Measurements from ENCODE around the gene DAG1.

Gene DAG1

GRCh38 chr3:49566312-49566711, 96.2 kb downstream of the DAG1 start:
- no peak for ATAC-seq
- no peak for TF ChIP-seq ZNF70 (CRISPR knock-in tag; IDR thresholded peaks at IDR 0.05)
- TF ChIP-seq TSHZ2 (CRISPR knock-in tag; IDR thresholded peaks at IDR 0.05) = no peak
- no peak for TF ChIP-seq ISL1 (CRISPR knock-in tag; IDR thresholded peaks at IDR 0.05)
- TF ChIP-seq, protein P1, sequence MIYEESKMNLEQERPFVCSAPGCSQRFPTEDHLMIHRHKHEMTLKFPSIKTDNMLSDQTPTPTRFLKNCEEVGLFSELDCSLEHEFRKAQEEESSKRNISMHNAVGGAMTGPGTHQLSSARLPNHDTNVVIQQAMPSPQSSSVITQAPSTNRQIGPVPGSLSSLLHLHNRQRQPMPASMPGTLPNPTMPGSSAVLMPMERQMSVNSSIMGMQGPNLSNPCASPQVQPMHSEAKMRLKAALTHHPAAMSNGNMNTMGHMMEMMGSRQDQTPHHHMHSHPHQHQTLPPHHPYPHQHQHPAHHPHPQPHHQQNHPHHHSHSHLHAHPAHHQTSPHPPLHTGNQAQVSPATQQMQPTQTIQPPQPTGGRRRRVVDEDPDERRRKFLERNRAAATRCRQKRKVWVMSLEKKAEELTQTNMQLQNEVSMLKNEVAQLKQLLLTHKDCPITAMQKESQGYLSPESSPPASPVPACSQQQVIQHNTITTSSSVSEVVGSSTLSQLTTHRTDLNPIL (CRISPR knock-in tag; IDR thresholded peaks at IDR 0.05; ENCODE audit: low read depth) = no peak
- no peak for TF ChIP-seq ZFP3 (CRISPR knock-in tag; IDR thresholded peaks at IDR 0.05)
- TF ChIP-seq TOX (CRISPR knock-in tag; IDR thresholded peaks at IDR 0.05; ENCODE audit: borderline replicate concordance) = no peak
- no peak for TF ChIP-seq CSDC2 (CRISPR knock-in tag; IDR thresholded peaks at IDR 0.05)
- TF ChIP-seq PPARA (CRISPR knock-in tag; IDR thresholded peaks at IDR 0.05; ENCODE audit: borderline replicate concordance) = no peak
- no peak for TF ChIP-seq BACH2 (CRISPR knock-in tag; IDR thresholded peaks at IDR 0.05; ENCODE audit: borderline replicate concordance)
- no peak for TF ChIP-seq ARNTL (CRISPR knock-in tag; IDR thresholded peaks at IDR 0.05; ENCODE audit: borderline replicate concordance, low read depth)
- no peak for TF ChIP-seq ZC3H10 (CRISPR knock-in tag; IDR thresholded peaks at IDR 0.05)
- TF ChIP-seq ESRRG (CRISPR knock-in tag; IDR thresholded peaks at IDR 0.05) = no peak
- TF ChIP-seq ZNF8 (CRISPR knock-in tag; IDR thresholded peaks at IDR 0.05) = no peak
- TF ChIP-seq, protein P2, sequence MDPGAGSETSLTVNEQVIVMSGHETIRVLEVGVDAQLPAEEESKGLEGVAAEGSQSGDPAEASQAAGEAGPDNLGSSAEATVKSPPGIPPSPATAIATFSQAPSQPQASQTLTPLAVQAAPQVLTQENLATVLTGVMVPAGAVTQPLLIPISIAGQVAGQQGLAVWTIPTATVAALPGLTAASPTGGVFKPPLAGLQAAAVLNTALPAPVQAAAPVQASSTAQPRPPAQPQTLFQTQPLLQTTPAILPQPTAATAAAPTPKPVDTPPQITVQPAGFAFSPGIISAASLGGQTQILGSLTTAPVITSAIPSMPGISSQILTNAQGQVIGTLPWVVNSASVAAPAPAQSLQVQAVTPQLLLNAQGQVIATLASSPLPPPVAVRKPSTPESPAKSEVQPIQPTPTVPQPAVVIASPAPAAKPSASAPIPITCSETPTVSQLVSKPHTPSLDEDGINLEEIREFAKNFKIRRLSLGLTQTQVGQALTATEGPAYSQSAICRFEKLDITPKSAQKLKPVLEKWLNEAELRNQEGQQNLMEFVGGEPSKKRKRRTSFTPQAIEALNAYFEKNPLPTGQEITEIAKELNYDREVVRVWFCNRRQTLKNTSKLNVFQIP (CRISPR knock-in tag; IDR thresholded peaks at IDR 0.05; ENCODE audit: borderline replicate concordance, low read depth) = no peak
- no peak for TF ChIP-seq RARB (CRISPR knock-in tag; IDR thresholded peaks at IDR 0.05)
- no peak for TF ChIP-seq GLIS3 (CRISPR knock-in tag; IDR thresholded peaks at IDR 0.05)

- TF ChIP-seq, protein P2 (CRISPR knock-in tag; IDR thresholded peaks at IDR 0.05; ENCODE audit: borderline replicate concordance, low read depth) = no peak
- TF ChIP-seq TOX (CRISPR knock-in tag; IDR thresholded peaks at IDR 0.05; ENCODE audit: borderline replicate concordance) (no peak), SNAI2 (CRISPR knock-in tag; IDR thresholded peaks at IDR 0.05) (no peak), ARNTL (CRISPR knock-in tag; IDR thresholded peaks at IDR 0.05; ENCODE audit: borderline replicate concordance, low read depth) (no peak)
- ATAC-seq = no peak
Observed at GRCh38 chr3:49567406-49567805, 97.3 kb downstream of the DAG1 start.

DNA sequence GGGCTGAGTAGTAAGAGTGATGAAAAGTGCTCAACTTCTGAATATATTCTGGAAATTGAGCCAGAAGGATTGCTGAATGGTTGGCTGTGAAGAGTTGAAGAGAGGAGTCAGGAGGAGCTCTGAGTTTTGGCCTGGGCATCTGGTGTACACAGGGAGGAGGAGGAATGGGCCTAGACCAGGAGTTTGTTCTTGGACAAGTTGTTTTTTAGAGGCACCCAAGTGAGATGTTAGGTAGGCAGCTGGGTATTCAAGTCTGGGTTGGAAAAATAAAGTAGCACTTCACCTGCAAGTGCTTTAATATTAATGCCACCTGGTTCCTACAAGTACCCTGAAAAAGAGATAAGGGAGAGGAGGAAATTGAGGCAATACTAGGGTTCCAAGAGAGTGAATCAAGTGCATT, 98.9 kb downstream of the DAG1 start:
- no peak for TF ChIP-seq ESRRG (CRISPR knock-in tag; IDR thresholded peaks at IDR 0.05)
- no peak for TF ChIP-seq TOX (CRISPR knock-in tag; IDR thresholded peaks at IDR 0.05; ENCODE audit: borderline replicate concordance)
- no peak for TF ChIP-seq ZC3H10 (CRISPR knock-in tag; IDR thresholded peaks at IDR 0.05)
- TF ChIP-seq ZNF565 (CRISPR knock-in tag; conservative IDR thresholded peaks at IDR 0.05; ENCODE audit: low read depth) = no peak
- TF ChIP-seq SNAI2 (CRISPR knock-in tag; IDR thresholded peaks at IDR 0.05) = no peak
- ATAC-seq = no peak

DNA sequence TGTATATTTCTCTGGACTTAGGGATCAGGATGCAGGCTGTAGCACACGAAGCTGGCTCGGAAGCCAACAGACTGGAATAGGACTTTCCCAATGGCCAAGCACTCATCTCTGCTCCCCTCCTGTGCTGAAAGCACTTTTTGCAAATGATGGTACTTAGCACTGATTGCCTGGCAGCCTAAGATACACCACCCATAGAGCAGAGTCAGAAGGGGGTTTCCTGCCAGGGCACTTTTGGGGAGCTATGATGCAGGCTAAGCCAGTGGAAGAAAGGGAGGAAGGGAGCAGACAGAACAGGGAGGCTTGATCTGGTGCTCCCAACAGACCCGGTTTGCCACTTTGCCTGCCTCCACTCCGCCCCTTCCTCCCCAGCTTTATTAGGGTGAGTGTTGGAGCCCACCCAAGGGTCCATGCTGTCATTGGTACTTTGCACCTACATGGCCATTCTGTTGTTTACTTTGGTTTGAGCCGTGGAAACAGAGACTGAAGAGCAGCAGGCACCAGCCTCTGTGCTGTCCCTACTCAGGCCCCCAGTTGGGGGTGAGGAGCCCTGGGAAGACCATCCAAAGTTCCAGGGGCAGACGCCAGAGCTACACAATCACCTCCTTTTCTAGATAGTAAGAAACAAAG, 100.1 kb downstream of the DAG1 start:
- TF ChIP-seq ZNF565 (CRISPR knock-in tag; conservative IDR thresholded peaks at IDR 0.05; ENCODE audit: low read depth) = no peak
- no peak for TF ChIP-seq SNAI2 (CRISPR knock-in tag; IDR thresholded peaks at IDR 0.05)
- ATAC-seq = no peak

DNA sequence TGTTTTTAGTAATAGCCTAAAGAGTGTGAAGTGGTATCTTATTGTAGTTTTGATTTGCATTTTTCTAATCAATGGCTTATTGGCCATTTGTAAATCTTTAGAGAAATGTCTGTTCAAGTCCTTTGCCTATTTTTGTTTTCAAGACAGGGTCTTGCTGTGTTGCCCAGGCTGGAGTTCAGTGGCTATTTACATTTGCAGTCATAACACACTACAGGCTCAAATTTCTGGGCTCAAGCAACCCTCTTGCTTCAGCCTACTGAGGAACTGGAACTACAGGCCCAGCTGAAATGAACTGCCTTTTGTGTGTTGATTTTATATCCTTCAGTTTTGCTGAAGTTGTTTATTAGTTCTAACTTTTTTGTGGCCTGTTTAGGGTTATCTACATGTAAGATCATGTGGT, 112.1 kb downstream of the DAG1 start:
- no peak for ATAC-seq
- TF ChIP-seq GLIS3 (CRISPR knock-in tag; IDR thresholded peaks at IDR 0.05) = no peak
- TF ChIP-seq SNAI2 (CRISPR knock-in tag; IDR thresholded peaks at IDR 0.05) = no peak
- TF ChIP-seq ZFP30 (CRISPR knock-in tag; IDR thresholded peaks at IDR 0.05) = no peak
- no peak for TF ChIP-seq ARNTL (CRISPR knock-in tag; IDR thresholded peaks at IDR 0.05; ENCODE audit: borderline replicate concordance, low read depth)
- TF ChIP-seq TCF4 (CRISPR knock-in tag; IDR thresholded peaks at IDR 0.05; ENCODE audit: borderline replicate concordance) = no peak
- TF ChIP-seq, protein P1 (CRISPR knock-in tag; IDR thresholded peaks at IDR 0.05; ENCODE audit: low read depth) = no peak
- no peak for TF ChIP-seq TSHZ2 (CRISPR knock-in tag; IDR thresholded peaks at IDR 0.05)
